Activated naive CD8-positive, alpha-beta T cell treated with anti-CD3 and anti-CD28 coated beads, Interleukin-2, amount 10 ng/mL, durations not matched to agents 7 days and 5 days (primary cell): ENCODE data around the gene LYSET. TPM values are rescaled to one million over a fixed set of nuclear protein-coding genes. Genes with fewer than 3 reads are reported as not detected.

Experiments used
- ATAC-seq: fragments of 150-1000 bp; cut with Tn5 transposase; one replicate; pipeline ENCODE4 v1.10.0; 2021; ENCODE audit warnings: low read depth, moderate library complexity
- POLR2A ChIA-PET: fragments of 350-600 bp; sonication (Branson Sonifier 250); formaldehyde crosslinking; loops from one replicate; lab custom pipeline; 2021; ENCODE audit warnings: antibody characterized with exemption; lab: Charles Lee
- DNase-seq: peaks from one replicate; pipeline ENCODE4 v3.0.0; 2021
- H3K27ac Mint-ChIP-seq: one replicate; pipeline ENCODE4 v1.8.0; 2022; ENCODE audit warnings: mild to moderate bottlenecking, mixed read lengths
- H3K27me3 Mint-ChIP-seq: one replicate; pipeline ENCODE4 v1.8.0; 2022; ENCODE audit warnings: mild to moderate bottlenecking, moderate library complexity, mixed read lengths
- H3K36me3 Mint-ChIP-seq: one replicate; pipeline ENCODE4 v1.8.0; 2021; ENCODE audit warnings: mild to moderate bottlenecking, mixed read lengths
- H3K4me1 Mint-ChIP-seq: one replicate; pipeline ENCODE4 v1.8.0; 2021; ENCODE audit warnings: mixed read lengths
- H3K4me3 Mint-ChIP-seq: one replicate; pipeline ENCODE4 v1.8.0; 2022; ENCODE audit warnings: mild to moderate bottlenecking, moderate library complexity, mixed read lengths
- H3K9me3 Mint-ChIP-seq: one replicate; pipeline ENCODE4 v1.8.0; 2021; ENCODE audit warnings: mixed read lengths
- total RNA-seq, 2 experiments: library from RNA; stranded (reverse); gene quantifications; one replicate each; pipeline ENCODE4 v1.2.3, GENCODE V29; 2021

The LYSET gene
- total RNA-seq, 2 experiments from 2014 or later = 11.9 to 12.7 TPM

DNA sequence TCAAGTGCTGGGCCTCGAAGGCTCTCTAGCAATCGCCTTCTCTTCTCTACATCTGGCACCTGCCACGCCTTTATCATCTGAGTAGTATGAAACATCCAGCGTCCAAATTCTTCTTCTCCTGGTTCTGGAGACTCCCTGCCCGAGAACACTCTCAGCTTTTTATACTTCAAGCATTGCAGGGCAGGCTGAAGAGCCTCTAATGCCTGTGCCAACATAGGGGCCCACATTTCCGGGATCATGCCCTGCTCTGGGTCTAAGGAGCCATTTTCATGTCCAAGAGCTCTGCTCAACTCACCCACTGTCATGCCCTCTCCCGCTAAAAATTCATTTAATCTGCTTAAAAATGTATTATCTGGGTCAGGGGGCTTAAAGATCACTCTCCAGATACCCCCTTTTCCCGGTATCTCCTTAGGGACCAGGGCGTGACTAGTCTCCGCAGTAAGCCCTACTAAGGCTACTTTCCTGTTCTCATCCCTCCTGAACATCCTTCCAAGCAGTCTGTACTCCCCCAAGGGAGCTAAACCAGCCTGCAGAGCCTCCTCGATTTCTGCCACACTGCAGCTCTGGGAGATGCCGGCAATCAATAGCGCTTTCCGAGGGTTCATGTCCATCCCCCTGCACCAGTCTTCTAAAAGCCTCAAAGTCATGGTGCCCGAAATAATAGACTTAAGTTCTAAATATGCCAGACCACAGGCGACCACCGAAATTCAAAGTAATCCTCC lies 1.4 kb upstream of the LYSET start:
- Mint-ChIP-seq H3K27ac (peak overlapping the region; percentile 92), H3K36me3 (peaks cover 13% of the 10 kb centered on the region), H3K4me3 (peak overlapping the region; percentile 97), H3K27me3 (no peaks in the 10 kb centered on the region), H3K9me3 (no peaks in the 10 kb centered on the region), H3K4me1 (peaks cover 24% of the 10 kb centered on the region)
- POLR2A ChIA-PET = interaction anchor here (1.0 to 3.9 kb wide), 7 partner anchors 9 to 117 kb away, joined by 3 to 64 read pairs (median 5); partner anchors contain the start of genes GON7 and UBR7
- DNase-seq (no peak), ATAC-seq (no peak)

DNA sequence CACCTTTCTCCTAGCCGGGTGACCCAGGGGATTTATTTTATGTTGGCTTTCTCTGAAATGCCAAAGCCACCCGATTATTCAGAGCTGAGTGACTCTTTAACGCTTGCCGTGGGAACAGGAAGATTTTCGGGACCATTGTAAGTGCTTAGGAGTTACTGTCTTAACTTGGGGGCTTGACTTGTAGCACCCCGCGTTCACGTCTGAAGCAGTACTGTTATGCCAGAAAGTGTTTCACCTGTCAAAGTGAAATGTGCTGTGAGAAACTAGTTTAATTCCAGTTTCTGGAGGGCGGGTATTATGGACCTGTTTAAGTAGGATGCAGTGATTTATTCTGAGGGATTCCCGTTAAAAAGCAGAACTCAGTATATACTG lies 218 bp downstream of the LYSET start:
- ATAC-seq (peak; percentile 0), DNase-seq (no peak)
- POLR2A ChIA-PET = interaction anchor here (0.7 to 3.9 kb wide), 9 partner anchors 10 to 391 kb away, joined by 3 to 64 read pairs (median 5); partner anchors contain the start of genes GOLGA5, GON7 and UBR7
- Mint-ChIP-seq H3K27me3 (no peaks in the 10 kb centered on the region), H3K27ac (peak overlapping the region; percentile 88), H3K36me3 (peaks cover 13% of the 10 kb centered on the region), H3K9me3 (no peaks in the 10 kb centered on the region), H3K4me3 (peak overlapping the region; percentile 91), H3K4me1 (peaks cover 28% of the 10 kb centered on the region)

GRCh38 chr14:93186466-93186865 lies 1.3 kb downstream of the LYSET start:
- DNase-seq = no peak
- Mint-ChIP-seq H3K9me3 (no peaks in the 10 kb centered on the region), H3K27ac (no peak overlapping the region), H3K36me3 (peaks cover 13% of the 10 kb centered on the region), H3K4me1 (peaks cover 28% of the 10 kb centered on the region), H3K4me3 (peak overlapping the region; percentile 55), H3K27me3 (no peaks in the 10 kb centered on the region)
- no peak for ATAC-seq
- POLR2A ChIA-PET = interaction anchor here (0.6 to 1.3 kb wide), 2 partner anchors 9 to 20 kb away, joined by 3 to 4 read pairs; partner anchors contain the start of gene GON7

DNA sequence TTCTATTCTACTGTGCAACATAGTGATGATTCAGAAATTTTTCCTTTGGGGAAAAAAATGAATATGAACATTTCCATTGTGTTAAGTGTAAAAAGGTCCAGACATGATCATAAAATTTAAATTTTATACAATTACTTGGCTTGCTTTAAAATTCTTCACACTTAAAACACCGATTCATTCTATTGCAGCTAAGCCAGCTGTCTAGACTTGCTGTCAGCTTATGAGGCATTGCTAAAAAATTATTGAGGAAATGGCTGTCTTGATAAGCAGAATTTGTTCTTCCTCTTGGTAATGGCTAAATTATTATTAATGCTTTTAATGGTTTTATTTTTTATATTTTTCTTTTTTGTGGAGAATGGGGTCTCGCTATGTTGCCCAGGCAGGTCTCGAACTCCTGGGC lies 1.8 kb downstream of the LYSET start:
- Mint-ChIP-seq H3K27me3 (no peaks in the 10 kb centered on the region), H3K36me3 (peaks cover 9% of the 10 kb centered on the region), H3K4me3 (no peak overlapping the region), H3K9me3 (no peaks in the 10 kb centered on the region), H3K27ac (no peak overlapping the region), H3K4me1 (peaks cover 28% of the 10 kb centered on the region)
- POLR2A ChIA-PET = interaction anchor here (1.3 kb wide), 1 partner anchor 19 kb away, joined by 4 read pairs; the partner anchor contains the start of gene GON7
- ATAC-seq (no peak), DNase-seq (no peak)

GRCh38 chr14:93195316-93195999 lies 10.3 kb downstream of the LYSET start:
- DNase-seq (no peak), ATAC-seq (no peak)
- H3K4me3 Mint-ChIP-seq = no peak overlapping the region
- H3K27me3 Mint-ChIP-seq = no peaks in the 10 kb centered on the region
- POLR2A ChIA-PET = interaction anchor here (0.6 to 0.9 kb wide), 2 partner anchors 10 to 11 kb away, joined by 3 read pairs; partner anchors contain the start of genes LYSET and MOAP1
- H3K27ac Mint-ChIP-seq = no peak overlapping the region
- H3K4me1 Mint-ChIP-seq = no peaks in the 10 kb centered on the region
- H3K36me3 Mint-ChIP-seq = peaks cover 5% of the 10 kb centered on the region
- no peaks in the 10 kb centered on the region for H3K9me3 Mint-ChIP-seq

DNA sequence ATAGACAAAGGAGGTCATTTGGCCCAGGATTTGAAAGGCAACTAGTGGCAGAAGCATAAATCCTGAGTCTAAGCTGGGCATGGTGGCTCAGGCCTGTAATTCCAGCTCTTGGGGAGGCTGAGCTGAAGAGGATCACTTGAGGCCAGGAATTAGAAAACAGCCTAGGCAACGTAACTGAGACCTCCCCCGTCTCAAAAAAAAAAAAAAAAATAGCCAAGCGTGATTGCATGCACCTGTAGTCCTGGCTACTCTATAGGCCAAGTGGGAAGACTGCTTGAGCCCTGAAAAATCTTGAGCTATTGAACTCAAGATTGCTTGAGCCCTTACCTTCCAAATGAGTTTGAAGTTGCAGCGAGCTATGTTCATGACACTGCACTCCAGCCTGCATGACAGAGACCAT lies 13.9 kb downstream of the LYSET start:
- Mint-ChIP-seq H3K27ac (no peak overlapping the region), H3K9me3 (no peaks in the 10 kb centered on the region), H3K36me3 (peaks cover 7% of the 10 kb centered on the region), H3K4me3 (no peak overlapping the region), H3K4me1 (peaks cover 6% of the 10 kb centered on the region), H3K27me3 (no peaks in the 10 kb centered on the region)
- POLR2A ChIA-PET = interaction anchor here (1.2 kb wide), 1 partner anchor 8 kb away, joined by 6 read pairs; no protein-coding TSS in a partner anchor
- DNase-seq (no peak), ATAC-seq (no peak)

- Mint-ChIP-seq H3K27me3 (no peaks in the 10 kb centered on the region), H3K4me3 (no peak overlapping the region), H3K9me3 (no peaks in the 10 kb centered on the region), H3K27ac (no peak overlapping the region), H3K36me3 (peaks cover 7% of the 10 kb centered on the region), H3K4me1 (peaks cover 17% of the 10 kb centered on the region)
- DNase-seq (no peak), ATAC-seq (no peak)
- POLR2A ChIA-PET = no interaction called here
Observed at GRCh38 chr14:93200553-93200952, 15.4 kb downstream of the LYSET start.

DNA sequence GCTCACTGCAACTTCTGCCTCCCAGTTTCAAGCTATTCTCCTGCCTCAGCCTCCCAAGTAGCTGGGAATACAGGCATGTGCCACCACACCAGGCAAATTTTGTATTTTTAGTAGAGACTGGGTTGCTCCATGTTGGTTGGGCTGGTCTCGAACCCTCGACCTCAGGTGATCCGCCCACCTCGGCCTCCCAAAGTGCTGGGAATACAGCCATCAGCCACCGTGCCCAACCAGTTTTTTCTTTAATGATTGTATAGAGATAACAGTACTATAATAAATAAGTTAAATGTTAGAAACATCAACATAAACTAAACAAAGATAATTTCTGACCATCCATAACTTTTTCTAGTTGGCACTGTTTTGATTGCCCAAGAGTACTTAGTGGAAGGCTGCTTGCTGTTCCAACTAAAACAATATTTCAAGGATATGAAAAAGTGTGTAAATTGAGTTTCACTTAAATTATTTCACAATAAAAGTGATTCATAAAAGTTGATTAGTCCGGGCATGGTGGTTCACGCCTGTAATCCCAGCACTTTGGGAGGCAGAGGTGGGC lies 16.1 kb downstream of the LYSET start:
- POLR2A ChIA-PET = no interaction called here
- DNase-seq (no peak), ATAC-seq (no peak)
- H3K27ac Mint-ChIP-seq = no peak overlapping the region
- peaks cover 20% of the 10 kb centered on the region for H3K4me1 Mint-ChIP-seq
- no peaks in the 10 kb centered on the region for H3K9me3 Mint-ChIP-seq
- H3K27me3 Mint-ChIP-seq = no peaks in the 10 kb centered on the region
- H3K36me3 Mint-ChIP-seq = peaks cover 7% of the 10 kb centered on the region
- no peak overlapping the region for H3K4me3 Mint-ChIP-seq

DNA sequence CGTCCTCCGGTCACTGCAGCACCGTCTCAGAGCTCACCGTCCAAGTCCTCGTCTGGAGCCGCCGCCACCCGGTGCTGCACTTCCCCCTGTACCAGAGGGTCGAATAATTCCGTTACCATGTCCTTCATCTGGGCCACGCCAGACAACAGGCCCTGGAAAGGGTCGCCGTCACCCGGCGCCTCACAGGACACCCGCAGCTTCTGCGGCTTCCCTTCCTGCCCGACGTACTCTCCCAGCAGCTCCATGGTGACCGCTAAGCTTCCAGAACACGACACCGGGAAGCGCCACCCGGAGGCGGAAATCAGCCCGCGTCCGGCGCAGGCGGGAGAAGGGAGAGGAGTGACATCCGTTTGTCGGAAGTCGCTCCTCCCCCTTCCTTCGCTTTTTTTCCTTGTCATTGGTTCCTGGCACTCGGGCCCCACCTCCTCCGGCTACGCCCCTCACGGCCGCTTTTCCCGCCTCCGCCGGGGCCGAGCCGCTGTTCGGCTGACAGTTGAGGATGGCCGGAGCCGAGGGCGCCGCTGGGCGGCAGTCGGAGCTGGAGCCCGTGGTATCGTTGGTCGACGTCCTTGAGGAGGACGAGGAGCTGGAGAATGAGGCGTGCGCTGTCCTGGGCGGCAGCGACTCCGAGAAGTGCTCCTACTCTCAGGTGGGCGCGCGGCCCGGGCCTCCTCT lies 21.8 kb downstream of the LYSET start, which contains the start of the genes GON7 and UBR7:
GON7 (minus strand) TSS at position 273 of the 675 bp plus-strand sequence; CDS start at position 245, 28 bp downstream.
UBR7 (plus strand) TSS at position 464 of the 675 bp plus-strand sequence; CDS start at position 500, 36 bp downstream.
- Mint-ChIP-seq H3K4me1 (peaks cover 36% of the 10 kb centered on the region), H3K4me3 (peak within 1 kb of the TSS; percentile 99), H3K9me3 (no peaks in the 10 kb centered on the region), H3K36me3 (peaks cover 9% of the 10 kb centered on the region), H3K27me3 (no peaks in the 10 kb centered on the region), H3K27ac (peak within 1 kb of the TSS; percentile 90)
- DNase-seq (peak; percentile 88), ATAC-seq (peak; percentile 90)
- POLR2A ChIA-PET = interaction anchor here (0.8 to 4.0 kb wide), 7 partner anchors 15 to 92 kb away, joined by 3 to 64 read pairs (median 6); partner anchors contain the start of genes LYSET and MOAP1

GRCh38 chr14:93207468-93208308 lies 22.6 kb downstream of the LYSET start:
- DNase-seq (no peak), ATAC-seq (peak; percentile 46)
- Mint-ChIP-seq H3K4me3 (peak overlapping the region; percentile 99), H3K27me3 (no peaks in the 10 kb centered on the region), H3K4me1 (peaks cover 36% of the 10 kb centered on the region), H3K36me3 (peaks cover 11% of the 10 kb centered on the region), H3K9me3 (no peaks in the 10 kb centered on the region), H3K27ac (peak overlapping the region; percentile 84)
- POLR2A ChIA-PET = interaction anchor here (0.8 to 4.0 kb wide), 4 partner anchors 14 to 31 kb away, joined by 5 to 64 read pairs (median 6); partner anchors contain the start of genes LYSET and MOAP1

GRCh38 chr14:93212432-93212831 lies 27.3 kb downstream of the LYSET start:
- peak overlapping the region; percentile 18 for H3K27ac Mint-ChIP-seq
- no peaks in the 10 kb centered on the region for H3K27me3 Mint-ChIP-seq
- no peak for DNase-seq
- H3K36me3 Mint-ChIP-seq = peaks cover 23% of the 10 kb centered on the region
- peaks cover 19% of the 10 kb centered on the region for H3K4me1 Mint-ChIP-seq
- no peak overlapping the region for H3K4me3 Mint-ChIP-seq
- no peak for ATAC-seq
- POLR2A ChIA-PET = no interaction called here
- no peaks in the 10 kb centered on the region for H3K9me3 Mint-ChIP-seq

DNA sequence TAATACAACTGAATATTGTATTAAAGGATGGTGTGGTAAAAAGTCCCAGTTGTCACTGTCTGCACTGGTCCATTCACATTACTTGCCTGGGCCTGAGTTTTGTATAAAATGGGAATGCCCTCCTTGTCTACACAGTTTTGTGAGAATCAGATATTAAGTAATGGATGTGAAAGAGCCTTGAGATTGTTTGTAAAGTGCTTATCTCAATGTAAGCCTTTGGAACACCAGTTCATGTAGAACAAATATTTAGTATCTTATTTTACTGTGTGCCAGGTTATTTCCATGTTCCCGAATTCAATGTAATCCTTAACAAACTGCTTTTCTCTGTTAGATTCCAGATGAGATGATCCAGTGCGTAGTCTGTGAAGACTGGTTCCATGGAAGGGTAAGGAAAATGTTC lies 29.5 kb downstream of the LYSET start:
- ATAC-seq (no peak), DNase-seq (no peak)
- POLR2A ChIA-PET = no interaction called here
- peaks cover 27% of the 10 kb centered on the region for H3K36me3 Mint-ChIP-seq
- no peak overlapping the region for H3K27ac Mint-ChIP-seq
- no peak overlapping the region for H3K4me3 Mint-ChIP-seq
- no peaks in the 10 kb centered on the region for H3K27me3 Mint-ChIP-seq
- no peaks in the 10 kb centered on the region for H3K9me3 Mint-ChIP-seq
- H3K4me1 Mint-ChIP-seq = peaks cover 8% of the 10 kb centered on the region
